Measurements from ENCODE around the gene KRTAP10-4. TPM values are rescaled to one million over a fixed set of nuclear protein-coding genes. Genes with fewer than 3 reads are reported as not detected.

Gene KRTAP10-4
- total RNA-seq, 3 donors from 2014 or later = not detected

DNA sequence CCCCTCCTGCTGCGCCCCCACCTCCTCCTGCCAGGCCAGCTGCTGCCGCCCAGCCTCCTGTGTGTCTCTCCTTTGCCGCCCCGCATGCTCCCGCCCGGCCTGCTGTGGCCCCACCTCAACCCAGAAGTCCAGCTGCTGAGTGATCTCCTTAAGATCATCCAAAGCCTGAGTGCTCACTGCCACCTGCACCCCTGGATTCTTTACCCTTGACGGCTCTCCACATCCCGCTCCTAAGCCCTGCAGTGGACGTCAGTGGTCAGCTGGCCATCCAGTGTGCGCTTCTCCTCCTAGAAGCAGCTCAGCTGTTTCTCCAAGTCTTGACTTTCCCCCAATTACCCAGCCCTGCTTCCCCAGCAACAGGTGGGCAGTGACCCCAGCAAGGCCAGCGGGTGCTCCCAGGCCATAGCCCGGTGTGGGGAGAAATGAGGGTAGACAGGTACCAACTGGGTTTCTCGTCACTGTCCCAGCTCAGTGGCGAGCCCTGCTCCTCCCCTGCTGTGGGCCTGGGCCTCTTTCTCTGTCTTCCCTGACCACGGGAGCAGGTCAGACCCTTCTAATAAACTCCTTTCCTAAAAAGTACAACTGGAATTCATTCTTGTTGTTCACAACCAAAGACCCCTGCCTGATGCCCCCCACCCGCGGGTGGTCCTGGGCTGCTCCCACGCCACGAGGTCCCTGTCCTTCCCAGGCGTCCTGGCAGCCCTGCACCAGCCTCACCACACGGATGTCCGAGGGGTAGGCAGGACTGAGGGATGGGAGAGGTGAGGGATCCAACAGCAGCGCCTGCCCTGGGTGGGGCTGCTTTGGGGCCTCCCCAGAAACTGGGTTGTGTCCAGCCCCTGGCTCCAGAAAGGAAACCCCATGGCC, 28.3 kb downstream of the KRTAP10-4 start:
- no peak for DNase-seq (ENCODE audit: low spot score in 2 of 2)
- intact Hi-C loops (cut with DNase I; ENCODE audit: low total_unique reads) = no loop called here
- peaks cover 0 to 12% of the 10 kb centered on the region in 2 donors for H3K9me3 ChIP-seq

DNA sequence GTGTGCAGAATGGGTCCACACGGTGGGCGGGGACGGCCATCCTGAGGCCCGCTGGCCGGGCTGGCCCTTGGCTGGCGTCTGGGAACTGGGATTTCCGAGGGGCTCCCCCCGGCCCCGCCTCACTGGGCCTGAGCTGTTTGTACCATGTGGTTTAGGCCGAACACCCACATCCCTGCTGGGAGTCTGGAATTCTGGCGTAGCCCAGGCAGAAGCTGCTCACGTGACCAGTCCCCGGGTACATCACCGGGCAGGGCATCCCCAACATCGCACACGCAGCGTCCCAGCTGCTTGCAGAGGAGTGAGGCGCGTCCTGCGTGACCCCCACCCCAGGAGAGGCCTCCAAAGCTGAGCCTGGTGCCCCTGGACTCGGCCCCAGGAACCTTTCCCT, 28.9 kb downstream of the KRTAP10-4 start:
- H3K36me3 ChIP-seq = no peaks in the 10 kb centered on the region
- no peak for DNase-seq (ENCODE audit: low spot score in 2 of 2)
- no peaks in the 10 kb centered on the region for H3K4me1 ChIP-seq
- no peak overlapping the region for H3K27ac ChIP-seq
- TF ChIP-seq POLR2AphosphoS5 (IDR thresholded peaks at IDR 0.05) = no peak
- TF ChIP-seq, protein P1, sequence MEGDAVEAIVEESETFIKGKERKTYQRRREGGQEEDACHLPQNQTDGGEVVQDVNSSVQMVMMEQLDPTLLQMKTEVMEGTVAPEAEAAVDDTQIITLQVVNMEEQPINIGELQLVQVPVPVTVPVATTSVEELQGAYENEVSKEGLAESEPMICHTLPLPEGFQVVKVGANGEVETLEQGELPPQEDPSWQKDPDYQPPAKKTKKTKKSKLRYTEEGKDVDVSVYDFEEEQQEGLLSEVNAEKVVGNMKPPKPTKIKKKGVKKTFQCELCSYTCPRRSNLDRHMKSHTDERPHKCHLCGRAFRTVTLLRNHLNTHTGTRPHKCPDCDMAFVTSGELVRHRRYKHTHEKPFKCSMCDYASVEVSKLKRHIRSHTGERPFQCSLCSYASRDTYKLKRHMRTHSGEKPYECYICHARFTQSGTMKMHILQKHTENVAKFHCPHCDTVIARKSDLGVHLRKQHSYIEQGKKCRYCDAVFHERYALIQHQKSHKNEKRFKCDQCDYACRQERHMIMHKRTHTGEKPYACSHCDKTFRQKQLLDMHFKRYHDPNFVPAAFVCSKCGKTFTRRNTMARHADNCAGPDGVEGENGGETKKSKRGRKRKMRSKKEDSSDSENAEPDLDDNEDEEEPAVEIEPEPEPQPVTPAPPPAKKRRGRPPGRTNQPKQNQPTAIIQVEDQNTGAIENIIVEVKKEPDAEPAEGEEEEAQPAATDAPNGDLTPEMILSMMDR (IDR thresholded peaks at IDR 0.05) = no peak
- no peak for TF ChIP-seq POLR2A (IDR thresholded peaks at IDR 0.05)
- peaks cover 0 to 60% of the 10 kb centered on the region in 2 donors for H3K27me3 ChIP-seq
- no peak overlapping the region for H3K4me3 ChIP-seq
- intact Hi-C loops (cut with DNase I; ENCODE audit: low total_unique reads) = no loop called here
- peaks cover 0 to 12% of the 10 kb centered on the region in 2 donors for H3K9me3 ChIP-seq

More for the DNA sequence above, 28.3 kb downstream of the KRTAP10-4 start:
- Histone ChIP-seq H3K4me3 (no peak overlapping the region), H3K36me3 (no peaks in the 10 kb centered on the region), H3K27ac (no peak overlapping the region), H3K27me3 (peaks cover 0 to 60% of the 10 kb centered on the region in 2 donors), H3K4me1 (no peaks in the 10 kb centered on the region)
- TF ChIP-seq POLR2A (IDR thresholded peaks at IDR 0.05) (no peak), POLR2AphosphoS5 (IDR thresholded peaks at IDR 0.05) (no peak)
- TF ChIP-seq, protein P1 (IDR thresholded peaks at IDR 0.05) = no peak

DNA sequence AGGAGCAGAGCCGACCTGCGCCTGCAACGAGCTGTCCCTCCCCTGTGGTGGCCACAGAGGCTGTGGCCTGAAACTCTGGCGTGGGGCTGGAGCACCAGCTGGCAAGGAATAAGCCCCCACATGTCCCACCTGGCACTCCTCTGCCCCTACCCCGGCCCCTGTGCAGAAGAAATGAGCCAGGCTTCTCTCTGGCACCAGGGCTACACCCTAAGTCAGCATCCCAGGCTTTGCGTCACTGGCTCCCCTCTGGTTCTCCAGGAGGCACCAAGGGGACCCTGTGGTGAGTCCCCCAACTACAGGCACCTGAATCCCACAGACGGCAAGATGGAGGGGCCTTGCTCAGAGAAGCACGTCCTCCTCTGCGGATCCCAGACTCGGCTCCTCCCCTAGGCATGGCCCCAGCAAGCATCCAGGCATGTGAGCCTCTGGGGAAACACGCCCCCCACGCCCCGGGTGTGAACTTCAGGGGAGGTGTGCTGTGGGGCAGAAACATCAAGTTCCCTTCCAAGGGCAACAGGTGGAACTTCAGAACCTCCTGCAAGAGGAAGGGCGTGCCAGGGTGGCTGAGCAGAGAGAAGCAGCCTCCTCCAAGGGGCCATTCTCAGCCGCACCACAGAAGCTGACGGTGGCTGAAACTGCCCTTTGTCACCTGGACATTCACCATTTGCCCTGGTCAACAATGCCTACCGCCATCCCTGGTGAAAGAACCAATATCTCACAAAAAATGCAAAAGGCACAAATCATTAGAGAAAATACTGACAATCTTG, 29.8 kb downstream of the KRTAP10-4 start:
- H3K27me3 ChIP-seq = peaks cover 0 to 57% of the 10 kb centered on the region in 2 donors

DNA sequence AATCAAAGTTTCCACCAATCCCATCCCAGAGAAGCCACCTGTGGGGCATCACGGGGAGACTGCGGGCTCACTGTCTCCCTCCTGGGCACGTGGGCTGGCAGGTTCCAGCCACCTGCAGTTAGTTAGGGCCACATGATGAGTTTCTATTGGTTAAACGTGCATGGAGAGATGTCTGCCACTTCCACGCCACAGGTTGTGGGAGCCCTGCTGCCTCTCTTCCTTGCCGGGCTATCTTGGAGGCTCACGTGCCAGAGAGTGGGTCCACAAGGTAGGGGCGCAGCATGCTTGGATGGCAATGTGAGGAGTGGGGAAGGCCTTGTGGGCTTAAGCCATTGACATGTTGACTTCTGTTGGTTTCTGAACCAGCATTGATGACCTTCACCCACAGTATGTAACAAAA, 30.4 kb downstream of the KRTAP10-4 start:
- Histone ChIP-seq H3K9me3 (peaks cover 0 to 7% of the 10 kb centered on the region in 2 donors), H3K27ac (no peak overlapping the region), H3K36me3 (no peaks in the 10 kb centered on the region), H3K4me1 (no peaks in the 10 kb centered on the region), H3K27me3 (peaks cover 0 to 51% of the 10 kb centered on the region in 2 donors), H3K4me3 (no peak overlapping the region)
- DNase-seq (ENCODE audit: low spot score in 2 of 2) = no peak
- TF ChIP-seq, protein P1 (IDR thresholded peaks at IDR 0.05) = no peak
- TF ChIP-seq POLR2AphosphoS5 (IDR thresholded peaks at IDR 0.05) = no peak
- no peak for TF ChIP-seq POLR2A (IDR thresholded peaks at IDR 0.05)
- intact Hi-C loops (cut with DNase I; ENCODE audit: low total_unique reads) = no loop called here

More for the DNA sequence above, 29.8 kb downstream of the KRTAP10-4 start:
- H3K36me3 ChIP-seq = no peaks in the 10 kb centered on the region
- TF ChIP-seq POLR2AphosphoS5 (IDR thresholded peaks at IDR 0.05) = no peak
- TF ChIP-seq, protein P1 (IDR thresholded peaks at IDR 0.05) = no peak
- TF ChIP-seq POLR2A (IDR thresholded peaks at IDR 0.05) = no peak
- intact Hi-C loops (cut with DNase I; ENCODE audit: low total_unique reads) = no loop called here
- DNase-seq (ENCODE audit: low spot score in 2 of 2) = no peak
- no peak overlapping the region for H3K4me3 ChIP-seq
- H3K4me1 ChIP-seq = no peaks in the 10 kb centered on the region
- no peak overlapping the region for H3K27ac ChIP-seq
- H3K9me3 ChIP-seq = peaks cover 0 to 12% of the 10 kb centered on the region in 2 donors
